CD4-positive, alpha-beta T cell (primary cell): ENCODE results near the gene SLC38A1. TPM values are rescaled to one million over a fixed set of nuclear protein-coding genes. Genes with fewer than 3 reads are reported as not detected.

Source experiments
- ATAC-seq: fragments of 200-7000 bp; cut with Tn5 transposase; one replicate; pipeline ENCODE4 v1.10.0; 2022; ENCODE audit warnings: mild to moderate bottlenecking; ENCODE audit not compliant: poor library complexity
- CTCF ChIA-PET: fragments of 350-600 bp; sonication (Branson Sonifier 250); formaldehyde crosslinking; loops from one replicate; lab custom pipeline; 2021; ENCODE audit warnings: antibody characterized with exemption, inconsistent platforms; lab: Charles Lee
- POLR2A ChIA-PET: fragments of 350-600 bp; sonication (Branson Sonifier 250); formaldehyde crosslinking; loops from one replicate; lab custom pipeline; 2021; ENCODE audit warnings: antibody characterized with exemption, inconsistent platforms; lab: Charles Lee
- DNase-seq, 14 experiments: peaks; one replicate each; pipeline ENCODE4 v3.0.0-alpha.2; 2013 to 2020; ENCODE audit warnings: mixed read lengths in 2 of 14
- H3K27ac ChIP-seq, 2 donors: one replicate each; pipeline versions ENCODE4 v1.5.1 to v1.7.0; 2013; ENCODE audit warnings: low read length in 2 of 2, low read depth in 1 of 2, mild to moderate bottlenecking in 1 of 2
- H3K27me3 ChIP-seq, 2 experiments: 1 replicate in 1 of 2; 2 replicates in 1 of 2; pipeline versions ENCODE4 v1.6.1 to v1.7.0; 2013; ENCODE audit warnings: low read length in 2 of 2, control low read depth in 1 of 2, mild to moderate bottlenecking in 1 of 2, moderate library complexity in 1 of 2; ENCODE audit not compliant: insufficient read depth in 2 of 2, control insufficient read depth in 1 of 2
- H3K36me3 ChIP-seq: one replicate; pipeline ENCODE4 v1.6.1; 2013; ENCODE audit warnings: low read length, control low read depth; ENCODE audit not compliant: insufficient read depth
- H3K4me1 ChIP-seq: one replicate; pipeline ENCODE4 v1.6.1; 2013; ENCODE audit warnings: low read length, control low read depth; ENCODE audit not compliant: insufficient read depth
- H3K4me3 ChIP-seq: one replicate; pipeline ENCODE4 v1.5.1; 2013; ENCODE audit warnings: mild to moderate bottlenecking, low read length, moderate library complexity
- H3K9me3 ChIP-seq, 2 experiments: 1 replicate in 1 of 2; 2 replicates in 1 of 2; pipeline versions ENCODE4 v1.6.1 to v1.7.0; 2013; ENCODE audit warnings: low read length in 2 of 2, mild to moderate bottlenecking in 2 of 2, control low read depth in 1 of 2, moderate library complexity in 1 of 2; ENCODE audit not compliant: control insufficient read depth in 1 of 2, insufficient read depth in 1 of 2
- H3K27ac Mint-ChIP-seq: one replicate; pipeline ENCODE4 v1.8.0; 2020; ENCODE audit warnings: mixed read lengths
- H3K27me3 Mint-ChIP-seq: one replicate; pipeline ENCODE4 v1.8.0; 2021; ENCODE audit warnings: mixed read lengths
- H3K36me3 Mint-ChIP-seq: one replicate; pipeline ENCODE4 v1.8.0; 2021; ENCODE audit warnings: low read depth, mixed read lengths
- H3K4me1 Mint-ChIP-seq: one replicate; pipeline ENCODE4 v1.8.0; 2021; ENCODE audit warnings: low read depth, mixed read lengths
- H3K4me3 Mint-ChIP-seq: one replicate; pipeline ENCODE4 v1.8.0; 2020; ENCODE audit warnings: mild to moderate bottlenecking, mixed read lengths
- H3K9me3 Mint-ChIP-seq: one replicate; pipeline ENCODE4 v1.8.0; 2020; ENCODE audit warnings: mixed read lengths
- CTCF ChIP-seq: fragments of 200-600 bp; IDR thresholded peaks from one replicate; pipeline ENCODE4 v1.8.0; 2022; ENCODE audit warnings: antibody characterized with exemption, mild to moderate bottlenecking
- intact Hi-C, 2 experiments: fragments of 100-400 bp; cut with DNase I in 1 of 2; cut with micrococcal nuclease in 1 of 2; formaldehyde crosslinking; loops; one replicate each; pipeline versions ENCODE4 v1.15.1 to v1.9.0; 2023 to 2025; cut with DNase I, micrococcal nuclease
- total RNA-seq, 174 experiments: library from RNA in 2 of 174; stranded (reverse) in 2 of 174; gene quantifications; one replicate each; pipeline ENCODE4 v1.2.3 and lab custom pipeline; 2021 to 2026

The SLC38A1 gene
- total RNA-seq, 2 experiments from 2014 or later, result 327 to 346 TPM

- peaks cover 0 to 4% of the 10 kb centered on the region in 2 experiments for H3K9me3 ChIP-seq
- H3K36me3 ChIP-seq, result peaks cover 71% of the 10 kb centered on the region
- Mint-ChIP-seq H3K36me3 (peaks cover 93% of the 10 kb centered on the region), H3K4me1 (peaks cover 86% of the 10 kb centered on the region), H3K4me3 (no peak overlapping the region), H3K9me3 (no peaks in the 10 kb centered on the region), H3K27me3 (no peaks in the 10 kb centered on the region), H3K27ac (peak overlapping the region; percentile 22)
- peaks cover 25% of the 10 kb centered on the region for H3K4me1 ChIP-seq
- ChIA-PET CTCF (interaction anchor here (0.7 to 1.6 kb wide), 3 partner anchors 19 to 29 kb away, joined by 3 to 6 read pairs (median 5); no protein-coding TSS in a partner anchor), POLR2A (interaction anchor here (0.8 to 2.0 kb wide), 5 partner anchors 10 to 35 kb away, joined by 3 to 8 read pairs (median 4); partner anchors contain the start of gene SLC38A1)
- no peak for DNase-seq
- intact Hi-C loops, result no loop called here
- no peak for TF ChIP-seq CTCF
- no peak for ATAC-seq
- H3K27me3 ChIP-seq, result no peaks in the 10 kb centered on the region
- H3K27ac ChIP-seq, result no peak overlapping the region
- H3K4me3 ChIP-seq, result no peak overlapping the region
These were observed 34.8 kb downstream of the SLC38A1 start for GRCh38 chr12:46234000-46234399.

DNA sequence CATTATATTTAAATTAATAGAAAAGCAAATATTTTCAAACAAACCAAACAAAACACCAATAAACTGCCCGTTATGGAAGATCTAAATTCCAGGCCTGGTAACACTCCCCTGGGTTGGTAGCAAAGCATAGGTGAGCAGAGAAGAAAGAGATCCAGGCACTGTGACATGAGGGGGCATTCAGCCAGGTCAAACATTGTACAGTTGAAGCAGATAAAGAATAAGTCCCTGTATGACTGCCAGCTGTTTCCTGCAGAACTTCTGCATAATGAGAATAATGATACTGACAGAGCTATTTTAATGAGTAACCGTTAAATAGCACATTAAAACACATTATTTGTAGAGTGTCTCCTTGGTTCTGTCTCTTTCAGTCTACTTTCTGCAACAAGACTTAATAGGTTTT lies 35.4 kb downstream of the SLC38A1 start:
- Mint-ChIP-seq H3K4me3 (no peak overlapping the region), H3K9me3 (no peaks in the 10 kb centered on the region), H3K36me3 (peaks cover 93% of the 10 kb centered on the region), H3K27me3 (no peaks in the 10 kb centered on the region), H3K4me1 (peaks cover 86% of the 10 kb centered on the region), H3K27ac (peak overlapping the region; percentile 22)
- Histone ChIP-seq H3K27me3 (no peaks in the 10 kb centered on the region), H3K9me3 (peaks cover 0 to 4% of the 10 kb centered on the region in 2 experiments), H3K4me1 (peaks cover 22% of the 10 kb centered on the region), H3K27ac (no peak overlapping the region), H3K4me3 (no peak overlapping the region), H3K36me3 (peaks cover 71% of the 10 kb centered on the region)
- intact Hi-C loops, result no loop called here
- POLR2A ChIA-PET, result interaction anchor here (0.7 to 2.0 kb wide), 7 partner anchors 13 to 56 kb away, joined by 3 to 8 read pairs (median 4); partner anchors contain the start of gene SLC38A1
- DNase-seq (no peak), ATAC-seq (no peak)
- CTCF ChIA-PET, result interaction anchor here (1.2 to 1.6 kb wide), 2 partner anchors 19 to 30 kb away, joined by 5 to 6 read pairs; no protein-coding TSS in a partner anchor
- TF ChIP-seq CTCF, result no peak

GRCh38 chr12:46230983-46231382 lies 37.9 kb downstream of the SLC38A1 start:
- CTCF ChIA-PET, result interaction anchor here (1.1 kb wide), 2 partner anchors 16 to 34 kb away, joined by 3 to 5 read pairs; no protein-coding TSS in a partner anchor

More at GRCh38 chr12:46230983-46231382, 37.9 kb downstream of the SLC38A1 start:
- no peak for TF ChIP-seq CTCF
- H3K27me3 Mint-ChIP-seq, result no peaks in the 10 kb centered on the region
- H3K27ac Mint-ChIP-seq, result peak overlapping the region; percentile 68
- Histone ChIP-seq H3K4me3 (no peak overlapping the region), H3K36me3 (peaks cover 68% of the 10 kb centered on the region), H3K4me1 (peaks cover 18% of the 10 kb centered on the region), H3K9me3 (peaks cover 0 to 4% of the 10 kb centered on the region in 2 experiments), H3K27ac (peak overlapping the region in 1 of 2 donors; percentile 8), H3K27me3 (no peaks in the 10 kb centered on the region)
- intact Hi-C loops, result no loop called here
- H3K4me1 Mint-ChIP-seq, result peaks cover 82% of the 10 kb centered on the region
- H3K9me3 Mint-ChIP-seq, result no peaks in the 10 kb centered on the region
- POLR2A ChIA-PET, result no interaction called here
- ATAC-seq (peak; percentile 22), DNase-seq (no peak)
- H3K4me3 Mint-ChIP-seq, result peak overlapping the region; percentile 51
- peaks cover 93% of the 10 kb centered on the region for H3K36me3 Mint-ChIP-seq
